ENCODE data around the gene NGF. TPM values are rescaled to one million over a fixed set of nuclear protein-coding genes. Genes with fewer than 3 reads are reported as not detected.

NGF gene
- total RNA-seq, 4 donors from 2014 or later = 4.5 TPM; not detected in 3

- Histone ChIP-seq H3K27ac (peak overlapping the region; percentile 16 to 52 (median 36)), H3K9me3 (no peaks in the 10 kb centered on the region), H3K4me1 (peaks cover 0 to 5% (median 2%) of the 10 kb centered on the region in 4 donors), H3K36me3 (no peaks in the 10 kb centered on the region), H3K4me3 (no peak overlapping the region), H3K27me3 (peaks cover 5% of the 10 kb centered on the region)
- no peak for DNase-seq
- intact Hi-C loops (cut with DNase I; ENCODE audit: low total_unique reads) (no loop called here), in situ Hi-C loops (cut with MboI; ENCODE audit: low pct_ligation_motif_present in 1 of 4, low pct_unique_long_range_greater_than_20kb in 1 of 4, low sequenced_read_pairs in 3 of 4) (no loop called here)
- 81 to 86% methylated on average over 4 to 5 of the region's 5 CpGs for WGBS, 2 donors (ENCODE audit: low coverage in 1 of 2)
- TF ChIP-seq POLR2A (IDR thresholded peaks at IDR 0.05) = no peak
- no peak for TF ChIP-seq EP300 (IDR thresholded peaks at IDR 0.05; ENCODE audit: low read depth)
- no peak for TF ChIP-seq POLR2AphosphoS5 (IDR thresholded peaks at IDR 0.05)
- no peak for TF ChIP-seq CTCF (IDR thresholded peaks at IDR 0.05)
Measured at GRCh38 chr1:115331558-115332331, 6.3 kb downstream of the NGF start.

DNA sequence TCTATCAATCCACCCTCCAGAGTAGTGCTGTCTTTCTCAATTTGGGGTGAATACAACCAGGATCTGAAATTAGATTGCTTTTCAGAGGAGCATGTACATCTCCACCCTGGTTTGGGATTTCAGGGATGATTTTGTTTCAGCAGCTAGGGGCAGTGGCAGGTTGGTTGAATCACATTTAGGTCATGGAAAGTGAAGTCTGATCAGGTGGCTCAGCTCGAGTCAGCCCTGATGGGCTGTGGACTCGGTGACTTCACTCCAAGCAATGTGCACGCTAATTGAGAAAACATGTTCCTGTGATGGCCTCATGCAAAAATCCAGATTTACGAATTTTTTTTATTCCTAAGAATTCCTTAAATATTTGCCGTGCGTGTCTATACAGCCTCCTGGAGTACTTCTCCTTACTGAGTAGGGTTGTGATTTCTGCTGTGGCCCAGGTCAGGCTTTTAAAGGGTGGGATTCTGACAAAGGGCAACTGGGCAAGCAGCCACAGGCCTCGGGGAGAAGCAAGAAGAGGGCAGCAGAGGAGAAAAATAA is 7.5 kb downstream of the NGF start:
- TF ChIP-seq CTCF (IDR thresholded peaks at IDR 0.05) (no peak), EP300 (IDR thresholded peaks at IDR 0.05; ENCODE audit: low read depth) (no peak), POLR2AphosphoS5 (IDR thresholded peaks at IDR 0.05) (no peak), POLR2A (IDR thresholded peaks at IDR 0.05) (no peak)
- no peak overlapping the region for H3K4me3 ChIP-seq
- in situ Hi-C loops (cut with MboI; ENCODE audit: low pct_ligation_motif_present in 1 of 4, low pct_unique_long_range_greater_than_20kb in 1 of 4, low sequenced_read_pairs in 3 of 4) (no loop called here), intact Hi-C loops (cut with DNase I; ENCODE audit: low total_unique reads) (no loop called here)
- peaks cover 0 to 5% (median 2%) of the 10 kb centered on the region in 4 donors for H3K4me1 ChIP-seq
- DNase-seq = no peak
- no peaks in the 10 kb centered on the region for H3K27me3 ChIP-seq
- no peaks in the 10 kb centered on the region for H3K36me3 ChIP-seq
- H3K9me3 ChIP-seq = no peaks in the 10 kb centered on the region
- WGBS, 2 donors (ENCODE audit: low coverage in 1 of 2) = 81 to 93% methylated on average over 5 to 7 of the region's 7 CpGs
- H3K27ac ChIP-seq = peak overlapping the region; percentile 24 to 52 (median 40)

DNA sequence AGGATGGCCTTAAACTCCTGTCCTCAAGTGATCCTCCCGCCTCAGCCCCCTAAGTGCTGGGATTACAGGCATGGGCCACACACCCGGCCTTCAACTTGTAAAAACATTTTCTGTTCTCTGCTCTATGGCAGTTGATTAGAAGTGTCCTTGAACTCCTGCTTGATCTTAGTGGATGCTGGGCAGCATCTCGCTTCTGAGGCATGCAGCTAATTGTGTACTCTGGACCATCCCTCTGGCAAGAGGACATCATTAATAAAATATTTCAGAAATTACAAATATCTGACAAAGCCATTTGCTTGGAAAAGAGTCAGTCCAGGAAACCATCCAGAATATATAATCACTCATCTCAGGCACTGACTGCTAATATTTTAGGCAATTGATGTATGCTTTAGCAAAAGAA is 8.1 kb downstream of the NGF start:
- peak overlapping the region in 2 of 4 donors; percentile 33 to 52 for H3K27ac ChIP-seq
- in situ Hi-C loops (cut with MboI; ENCODE audit: low pct_ligation_motif_present in 1 of 4, low pct_unique_long_range_greater_than_20kb in 1 of 4, low sequenced_read_pairs in 3 of 4) (no loop called here), intact Hi-C loops (cut with DNase I; ENCODE audit: low total_unique reads) (no loop called here)
- no peaks in the 10 kb centered on the region for H3K36me3 ChIP-seq
- TF ChIP-seq CTCF (IDR thresholded peaks at IDR 0.05) (no peak), EP300 (IDR thresholded peaks at IDR 0.05; ENCODE audit: low read depth) (no peak), POLR2AphosphoS5 (IDR thresholded peaks at IDR 0.05) (no peak), POLR2A (IDR thresholded peaks at IDR 0.05) (no peak)
- no peak overlapping the region for H3K4me3 ChIP-seq
- no peaks in the 10 kb centered on the region for H3K9me3 ChIP-seq
- 69 to 74% methylated on average over 3 of the region's 3 CpGs for WGBS, 2 donors (ENCODE audit: low coverage in 1 of 2)
- peaks cover 0 to 5% (median 2%) of the 10 kb centered on the region in 4 donors for H3K4me1 ChIP-seq
- no peaks in the 10 kb centered on the region for H3K27me3 ChIP-seq
- no peak for DNase-seq

DNA sequence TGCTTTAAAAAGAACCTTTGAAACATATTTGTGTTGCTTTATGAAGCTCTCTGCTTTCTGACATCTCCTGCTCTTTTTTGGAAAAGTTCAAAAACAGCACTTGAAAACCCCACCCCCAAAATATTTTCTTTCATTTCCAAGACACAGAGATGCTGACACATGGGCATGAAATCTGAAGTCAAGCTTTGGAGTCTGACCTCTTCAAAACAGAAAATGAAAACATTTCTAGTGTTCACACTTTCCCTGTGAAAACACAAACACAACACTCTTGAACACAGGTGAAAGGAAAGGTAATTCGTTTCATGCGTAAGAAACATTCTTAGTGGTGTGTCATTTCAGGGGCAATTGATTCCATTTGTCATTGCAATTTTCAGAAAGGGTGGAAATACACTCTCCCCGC is 10.8 kb downstream of the NGF start:
- no peaks in the 10 kb centered on the region for H3K9me3 ChIP-seq
- DNase-seq = no peak
- intact Hi-C loops (cut with DNase I; ENCODE audit: low total_unique reads) = no loop called here
- TF ChIP-seq POLR2A (IDR thresholded peaks at IDR 0.05) (no peak), EP300 (IDR thresholded peaks at IDR 0.05; ENCODE audit: low read depth) (no peak), POLR2AphosphoS5 (IDR thresholded peaks at IDR 0.05) (no peak), CTCF (IDR thresholded peaks at IDR 0.05) (no peak)
- H3K27me3 ChIP-seq = no peaks in the 10 kb centered on the region
- 83 to 85% methylated on average over 3 of the region's 3 CpGs for WGBS, 2 donors (ENCODE audit: low coverage in 1 of 2)
- no peaks in the 10 kb centered on the region for H3K36me3 ChIP-seq
- H3K4me3 ChIP-seq = no peak overlapping the region
- no peak overlapping the region for H3K27ac ChIP-seq
- in situ Hi-C loops (cut with MboI; ENCODE audit: low pct_ligation_motif_present in 1 of 4, low pct_unique_long_range_greater_than_20kb in 1 of 4, low sequenced_read_pairs in 3 of 4) = no loop called here
- H3K4me1 ChIP-seq = peaks cover 0 to 20% (median 4%) of the 10 kb centered on the region in 4 donors

Measured in transverse colon (tissue), 4 donors.